B cell (primary cell): Measurements from ENCODE around the gene FAM114A1. TPM values are rescaled to one million over a fixed set of nuclear protein-coding genes. Genes with fewer than 3 reads are reported as not detected.

Experiments
- ATAC-seq: fragments of 200-7000 bp; cut with Tn5 transposase; one replicate; pipeline ENCODE4 v1.10.0; 2021; ENCODE audit warnings: low read depth, mild to moderate bottlenecking, moderate number of reproducible peaks, moderate library complexity
- CTCF ChIA-PET: fragments of 350-600 bp; sonication (Branson Sonifier 250); formaldehyde crosslinking; loops from one replicate; lab custom pipeline; 2021; ENCODE audit warnings: antibody characterized with exemption, inconsistent platforms; lab: Charles Lee
- POLR2A ChIA-PET: fragments of 350-600 bp; sonication (Branson Sonifier 250); formaldehyde crosslinking; loops from one replicate; lab custom pipeline; 2021; ENCODE audit warnings: antibody characterized with exemption; lab: Charles Lee
- DNase-seq: peaks from one replicate; pipeline ENCODE4 v3.0.0; 2013
- H2AFZ ChIP-seq: 2 replicates; pipeline ENCODE4 v1.6.1; 2012; ENCODE audit warnings: mild to moderate bottlenecking, low read depth, low read length; ENCODE audit not compliant: insufficient read depth, poor library complexity, severe bottlenecking
- H3K27ac ChIP-seq, 2 donors: 1 replicate in 1 of 2; 2 replicates in 1 of 2; pipeline ENCODE4 v1.5.1; 2012 to 2013; ENCODE audit warnings: low read length in 2 of 2, mild to moderate bottlenecking in 2 of 2, moderate library complexity in 1 of 2
- H3K27me3 ChIP-seq, 4 experiments: fragments of 200-600 bp in 1 of 4; sonication (generic) in 1 of 4; replicated peaks in 1 of 4; 1 replicate in 2 of 4; 2 replicates in 2 of 4; pipeline versions ENCODE4 v1.6.1 to v1.7.0; 2013 to 2016; ENCODE audit warnings: low read length in 3 of 4, mild to moderate bottlenecking in 2 of 4, mixed read lengths in 1 of 4, moderate library complexity in 1 of 4; ENCODE audit not compliant: insufficient read depth in 4 of 4, control insufficient read depth in 3 of 4; ENCODE audit errors: control extremely low read depth in 1 of 4
- H3K36me3 ChIP-seq, 2 experiments: replicated peaks in 1 of 2; 1 replicate in 1 of 2; 2 replicates in 1 of 2; pipeline versions ENCODE4 v1.6.1 to v1.7.1; 2013; ENCODE audit warnings: low read length in 1 of 2; ENCODE audit not compliant: insufficient read depth in 2 of 2, control insufficient read depth in 1 of 2; ENCODE audit errors: control extremely low read depth in 1 of 2, extremely low read depth in 1 of 2
- H3K4me1 ChIP-seq, 2 donors: fragments of 200-600 bp in 1 of 2; sonication (generic) in 1 of 2; 1 replicate in 1 of 2; 2 replicates in 1 of 2; pipeline versions ENCODE4 v1.5.1 to v1.6.1; 2013 to 2017; ENCODE audit warnings: low read length in 2 of 2; ENCODE audit not compliant: control insufficient read depth in 2 of 2, insufficient read depth in 2 of 2
- H3K4me2 ChIP-seq: replicated peaks from 2 replicates; pipeline ENCODE3; 2012; ENCODE audit warnings: mild to moderate bottlenecking, low read depth, low read length; ENCODE audit not compliant: poor library complexity, severe bottlenecking
- H3K4me3 ChIP-seq, 5 experiments: fragments of 200-600 bp in 1 of 5; sonication (generic) in 1 of 5; 1 replicate in 3 of 5; 2 replicates in 2 of 5; pipeline versions ENCODE4 v1.5.1 to v1.7.0; 2011 to 2016; ENCODE audit warnings: low read length in 4 of 5, mild to moderate bottlenecking in 4 of 5, low read depth in 2 of 5, control low read depth in 1 of 5, moderate library complexity in 1 of 5; ENCODE audit not compliant: insufficient read depth in 1 of 5; ENCODE audit errors: control extremely low read depth in 1 of 5, extremely low read depth in 1 of 5
- H3K79me2 ChIP-seq: fragments of 200-600 bp; sonication (generic); one replicate; pipeline ENCODE4 v1.6.0; 2016; ENCODE audit warnings: low read length; ENCODE audit not compliant: control insufficient read depth, insufficient read depth
- H3K9ac ChIP-seq: fragments of 200-600 bp; sonication (generic); 2 replicates; pipeline ENCODE4 v1.6.1; 2017; ENCODE audit warnings: mild to moderate bottlenecking, low read length, moderate library complexity
- H3K9me3 ChIP-seq, 3 donors: one replicate each; pipeline versions ENCODE4 v1.6.1 to v1.7.1; 2013; ENCODE audit warnings: low read length in 2 of 3; ENCODE audit not compliant: control insufficient read depth in 2 of 3, insufficient read depth in 1 of 3; ENCODE audit errors: control extremely low read depth in 1 of 3
- H4K20me1 ChIP-seq: 2 replicates; pipeline ENCODE4 v1.6.0; 2012; ENCODE audit warnings: mild to moderate bottlenecking, low read length; ENCODE audit not compliant: insufficient read depth, control insufficient read depth, poor library complexity, severe bottlenecking
- H3K27ac Mint-ChIP-seq: one replicate; pipeline ENCODE4 v1.8.0; 2021; ENCODE audit warnings: mixed read lengths
- H3K27me3 Mint-ChIP-seq: one replicate; pipeline ENCODE4 v1.8.0; 2021; ENCODE audit warnings: mixed read lengths
- H3K4me1 Mint-ChIP-seq: one replicate; pipeline ENCODE4 v1.8.0; 2021; ENCODE audit warnings: mixed read lengths
- H3K4me3 Mint-ChIP-seq: one replicate; pipeline ENCODE4 v1.8.0; 2021; ENCODE audit warnings: mixed read lengths
- H3K9me3 Mint-ChIP-seq: one replicate; pipeline ENCODE4 v1.8.0; 2022; ENCODE audit warnings: mixed read lengths; ENCODE audit not compliant: insufficient read depth
- CTCF ChIP-seq: fragments of 200-600 bp; IDR thresholded peaks from one replicate; pipeline ENCODE4 v1.8.0; 2022; ENCODE audit warnings: antibody characterized with exemption, mild to moderate bottlenecking
- EZH2 ChIP-seq: IDR thresholded peaks from 2 replicates; pipeline ENCODE4 v1.6.1; 2012; ENCODE audit warnings: borderline replicate concordance, low read depth, mild to moderate bottlenecking, moderate library complexity, low read length; ENCODE audit not compliant: insufficient read depth, poor library complexity, severe bottlenecking
- WGBS: methylation state at CpG from one replicate; pipeline ENCODE4 v1.1.5; 2013; ENCODE audit warnings: missing lambda C conversion rate; ENCODE audit not compliant: insufficient coverage; 5-methylcytosine and 5-hydroxymethylcytosine counted together
- intact Hi-C: fragments of 100-400 bp; cut with micrococcal nuclease; formaldehyde crosslinking; loops from one replicate; pipeline ENCODE4 v1.10.0; 2022
- polyA plus RNA-seq: library from polyadenylated mRNA; depleted of rRNA; stranded (reverse); fragments of >200 nt; gene quantifications from 2 replicates; pipeline ENCODE4 v1.2.3, GENCODE V29; 2012
- total RNA-seq, 2 donors: library from RNA; stranded (reverse); fragments of 120-200 nt in 1 of 2; gene quantifications; 1 replicate in 1 of 2; 2 replicates in 1 of 2; pipeline versions ENCODE4 v1.2.3 to v1.2.4, GENCODE V29; 2013 to 2022

FAM114A1 gene
- total and polyA plus RNA-seq, 2 donors (not counting 1 experiment from before 2014, with no cell fraction given), result 0.30 to 2.9 TPM

GRCh38 chr4:38979081-38979480 lies 111.5 kb downstream of the FAM114A1 start:
- 88% methylated on average over 3 of the region's 4 CpGs for WGBS
- Mint-ChIP-seq H3K27ac (peak overlapping the region; percentile 41), H3K4me1 (peaks cover 13% of the 10 kb centered on the region), H3K27me3 (no peaks in the 10 kb centered on the region), H3K9me3 (no peaks in the 10 kb centered on the region), H3K4me3 (no peak overlapping the region)
- CTCF ChIA-PET, result interaction anchor here (1.2 to 2.3 kb wide), 2 partner anchors 156 to 220 kb away, joined by 4 to 10 read pairs; no protein-coding TSS in a partner anchor
- H3K36me3 ChIP-seq, result peaks cover 13 to 82% of the 10 kb centered on the region in 2 experiments
- no peaks in the 10 kb centered on the region for H3K9me3 ChIP-seq
- ATAC-seq (no peak), DNase-seq (no peak)
- H3K4me1 ChIP-seq, result peaks cover 0 to 2% of the 10 kb centered on the region in 2 donors
- POLR2A ChIA-PET, result no interaction called here
- H2AFZ ChIP-seq, result no peak overlapping the region
- peaks cover 9% of the 10 kb centered on the region for H3K79me2 ChIP-seq
- no peak for TF ChIP-seq EZH2
- no peak for TF ChIP-seq CTCF
- no peaks in the 10 kb centered on the region for H4K20me1 ChIP-seq
- H3K27me3 ChIP-seq, result no peaks in the 10 kb centered on the region
- H3K9ac ChIP-seq, result no peak overlapping the region
- no peak overlapping the region for H3K4me3 ChIP-seq
- intact Hi-C loops, result no loop called here
- no peak overlapping the region for H3K27ac ChIP-seq
- no peak overlapping the region for H3K4me2 ChIP-seq

GRCh38 chr4:38979511-38980230 lies 112.1 kb downstream of the FAM114A1 start:
- Histone ChIP-seq H3K27me3 (no peaks in the 10 kb centered on the region), H3K4me3 (no peak overlapping the region), H4K20me1 (no peaks in the 10 kb centered on the region), H2AFZ (no peak overlapping the region), H3K9me3 (no peaks in the 10 kb centered on the region), H3K36me3 (peaks cover 13 to 88% of the 10 kb centered on the region in 2 experiments), H3K4me1 (peaks cover 3 to 8% of the 10 kb centered on the region in 2 donors), H3K27ac (no peak overlapping the region), H3K79me2 (peaks cover 13% of the 10 kb centered on the region), H3K4me2 (no peak overlapping the region), H3K9ac (no peak overlapping the region)
- Mint-ChIP-seq H3K4me1 (peaks cover 18% of the 10 kb centered on the region), H3K27me3 (no peaks in the 10 kb centered on the region), H3K27ac (no peak overlapping the region), H3K4me3 (no peak overlapping the region), H3K9me3 (no peaks in the 10 kb centered on the region)
- POLR2A ChIA-PET, result interaction anchor here (0.6 kb wide), 1 partner anchor 1816 kb away, joined by 3 read pairs; no protein-coding TSS in a partner anchor
- intact Hi-C loops, result no loop called here
- WGBS, result 50% methylated on average over 1 of the region's 3 CpGs
- ATAC-seq (no peak), DNase-seq (no peak)
- CTCF ChIA-PET, result interaction anchor here (0.6 to 2.3 kb wide), 3 partner anchors 63 to 221 kb away, joined by 3 to 10 read pairs (median 4); no protein-coding TSS in a partner anchor
- no peak for TF ChIP-seq CTCF
- TF ChIP-seq EZH2, result no peak
